Stimulated activated CD8-positive, alpha-beta memory T cell treated with anti-CD3 and anti-CD28 coated beads, Interleukin-2, amount 100 ng/mL, for 48 hours (primary cell): ENCODE results near the gene GAS7.

Source experiments
- DNase-seq, 2 donors: peaks; one replicate each; pipeline ENCODE4 v3.0.0-alpha.2; 2020; ENCODE audit warnings: low read depth in 2 of 2

The GAS7 gene

GRCh38 chr17:10135539-10136257 is 62.7 kb downstream of the GAS7 start:
- DNase-seq: no peak

- DNase-seq: no peak
Measured at GRCh38 chr17:10130677-10131076, 67.7 kb downstream of the GAS7 start.

GRCh38 chr17:10130263-10130662 is 68.1 kb downstream of the GAS7 start:
- no peak for DNase-seq

GRCh38 chr17:10127819-10128425 is 70.5 kb downstream of the GAS7 start:
- no peak for DNase-seq

- DNase-seq: no peak
Measured at GRCh38 chr17:10126616-10127501, 71.5 kb downstream of the GAS7 start.

- no peak for DNase-seq
Measured at GRCh38 chr17:10126276-10126615, 72.2 kb downstream of the GAS7 start.

GRCh38 chr17:10125531-10126275 is 72.7 kb downstream of the GAS7 start:
- no peak for DNase-seq

GRCh38 chr17:10123093-10123492 is 75.3 kb downstream of the GAS7 start:
- DNase-seq: no peak

GRCh38 chr17:10121971-10122707 is 76.3 kb downstream of the GAS7 start:
- no peak for DNase-seq

GRCh38 chr17:10120749-10121148 is 77.7 kb downstream of the GAS7 start:
- DNase-seq: no peak

- no peak for DNase-seq
Measured at GRCh38 chr17:10120109-10120485, 78.3 kb downstream of the GAS7 start.

GRCh38 chr17:10119203-10120108 is 79.0 kb downstream of the GAS7 start:
- DNase-seq: no peak

- DNase-seq: no peak
Measured at GRCh38 chr17:10118788-10119130, 79.6 kb downstream of the GAS7 start.

GRCh38 chr17:10117581-10118001 is 80.8 kb downstream of the GAS7 start:
- DNase-seq: no peak

GRCh38 chr17:10116753-10117420 is 81.5 kb downstream of the GAS7 start:
- DNase-seq: no peak

- DNase-seq: no peak
Measured at GRCh38 chr17:10116267-10116666, 82.1 kb downstream of the GAS7 start.

GRCh38 chr17:10115536-10115932 is 82.9 kb downstream of the GAS7 start:
- no peak for DNase-seq

GRCh38 chr17:10114931-10115535 is 83.4 kb downstream of the GAS7 start:
- DNase-seq: peak; percentile 36 to 57

- no peak for DNase-seq
Measured at GRCh38 chr17:10112962-10113361, 85.4 kb downstream of the GAS7 start.
